ENCODE measurements around the gene BNIP3.
"Not testable (repeated sequence)": the region's sequence is repeated elsewhere in the genome, so short reads cannot be mapped to it uniquely, and the experiment has no call there.

BNIP3 gene

GRCh38 chr10:131977323-131978096 is 4.2 kb downstream of the BNIP3 start:
- DNase-seq (ENCODE audit: low spot score) = no peak

DNA sequence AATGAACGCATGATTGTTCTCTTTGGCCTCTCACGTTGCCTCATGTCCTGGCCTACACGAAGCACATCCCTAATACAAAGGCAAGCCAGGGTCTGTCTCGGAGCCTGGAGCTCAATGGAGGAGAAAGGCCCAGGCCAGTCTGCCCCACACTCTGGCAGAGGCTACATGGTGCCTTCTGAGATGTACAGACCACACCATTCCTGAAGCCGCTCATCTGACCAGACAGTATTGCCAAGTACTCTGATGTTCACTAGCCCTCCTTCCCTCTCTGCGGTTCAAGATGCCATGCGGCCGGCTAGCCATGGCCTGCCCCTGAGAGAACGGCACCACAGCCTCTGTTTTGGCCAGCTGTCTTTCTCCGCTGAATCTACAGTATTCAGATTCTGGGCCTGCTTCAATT is 5.9 kb downstream of the BNIP3 start:
- DNase-seq (ENCODE audit: low spot score) = no peak

GRCh38 chr10:131975003-131975402 is 6.7 kb downstream of the BNIP3 start:
- DNase-seq (ENCODE audit: low spot score) = no peak

GRCh38 chr10:131974034-131974817 is 7.5 kb downstream of the BNIP3 start:
- DNase-seq (ENCODE audit: low spot score) = no peak

GRCh38 chr10:131973160-131973951 is 8.4 kb downstream of the BNIP3 start:
- DNase-seq (ENCODE audit: low spot score) = no peak

- DNase-seq (ENCODE audit: low spot score) = peak; percentile 58
Measured at GRCh38 chr10:131972474-131973071, 9.2 kb downstream of the BNIP3 start.

DNA sequence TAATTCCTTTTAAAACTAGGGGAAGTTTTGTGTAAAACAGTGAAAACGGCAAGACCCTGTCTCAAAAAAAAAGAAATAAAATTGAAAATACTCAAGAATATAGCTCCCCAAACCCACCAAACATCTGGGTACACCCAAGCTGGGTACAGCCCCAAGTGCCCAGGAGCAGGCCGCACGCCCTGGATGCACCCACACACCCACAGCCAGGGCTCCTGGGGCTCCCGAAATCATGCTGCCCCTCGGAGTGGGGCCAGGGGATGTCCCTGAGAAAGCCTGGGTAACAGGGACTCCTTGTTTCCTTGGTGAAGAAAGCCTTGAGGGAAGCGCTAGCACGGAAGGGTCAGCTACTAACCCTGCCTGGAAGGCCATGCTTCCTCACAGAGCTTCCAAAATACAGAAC is 10.1 kb downstream of the BNIP3 start:
- no peak for DNase-seq (ENCODE audit: low spot score)

DNA sequence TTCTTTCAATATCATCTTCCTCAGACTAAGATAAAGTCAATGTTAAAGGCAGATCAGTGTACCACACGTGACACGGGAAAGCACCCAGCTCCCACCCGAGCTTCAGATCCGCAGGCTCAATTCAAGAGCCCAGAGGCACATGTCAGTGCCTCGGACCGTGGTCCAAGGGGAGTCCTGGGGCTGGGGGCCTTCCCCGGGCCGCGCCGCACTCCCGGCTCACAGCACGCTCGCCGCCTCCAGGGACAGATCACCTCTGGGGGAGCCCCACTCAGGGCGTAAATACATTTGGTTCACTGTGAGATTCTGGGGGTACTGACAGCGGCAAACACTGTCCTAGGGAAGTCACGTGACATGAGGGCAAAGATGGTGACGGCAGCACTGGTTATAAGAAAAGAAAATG is 10.8 kb downstream of the BNIP3 start:
- DNase-seq (ENCODE audit: low spot score) = no peak

DNA sequence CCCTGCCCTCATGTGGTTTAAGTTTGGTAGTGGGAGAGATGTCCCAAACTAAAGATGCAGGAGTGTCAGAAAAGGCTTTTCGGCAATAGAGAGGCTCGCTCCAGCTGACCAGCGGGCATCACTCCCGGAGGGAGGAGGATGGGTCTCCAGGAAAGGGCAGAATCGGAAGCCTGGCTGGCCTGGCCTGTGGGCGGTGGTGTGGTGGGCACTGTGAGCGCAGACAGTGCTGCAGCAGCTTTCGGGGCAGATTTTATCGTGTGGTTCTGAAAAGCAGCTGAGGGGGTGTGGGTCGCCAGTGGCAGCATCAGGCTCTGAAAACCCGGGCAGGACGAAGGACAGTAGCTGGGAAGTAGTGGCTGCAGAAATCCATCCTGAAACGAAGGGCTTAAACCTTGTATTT is 12.8 kb downstream of the BNIP3 start:
- no peak for DNase-seq (ENCODE audit: low spot score)

GRCh38 chr10:131964298-131964697 is 17.4 kb downstream of the BNIP3 start:
- DNase-seq (ENCODE audit: low spot score) = no peak

- DNase-seq (ENCODE audit: low spot score) = no peak
Measured at GRCh38 chr10:131963811-131964210, 17.9 kb downstream of the BNIP3 start.

- no peak for DNase-seq (ENCODE audit: low spot score)
Measured at GRCh38 chr10:131963350-131963749, 18.4 kb downstream of the BNIP3 start.

GRCh38 chr10:131961777-131962662 is 19.7 kb downstream of the BNIP3 start:
- no peak for DNase-seq (ENCODE audit: low spot score)

DNA sequence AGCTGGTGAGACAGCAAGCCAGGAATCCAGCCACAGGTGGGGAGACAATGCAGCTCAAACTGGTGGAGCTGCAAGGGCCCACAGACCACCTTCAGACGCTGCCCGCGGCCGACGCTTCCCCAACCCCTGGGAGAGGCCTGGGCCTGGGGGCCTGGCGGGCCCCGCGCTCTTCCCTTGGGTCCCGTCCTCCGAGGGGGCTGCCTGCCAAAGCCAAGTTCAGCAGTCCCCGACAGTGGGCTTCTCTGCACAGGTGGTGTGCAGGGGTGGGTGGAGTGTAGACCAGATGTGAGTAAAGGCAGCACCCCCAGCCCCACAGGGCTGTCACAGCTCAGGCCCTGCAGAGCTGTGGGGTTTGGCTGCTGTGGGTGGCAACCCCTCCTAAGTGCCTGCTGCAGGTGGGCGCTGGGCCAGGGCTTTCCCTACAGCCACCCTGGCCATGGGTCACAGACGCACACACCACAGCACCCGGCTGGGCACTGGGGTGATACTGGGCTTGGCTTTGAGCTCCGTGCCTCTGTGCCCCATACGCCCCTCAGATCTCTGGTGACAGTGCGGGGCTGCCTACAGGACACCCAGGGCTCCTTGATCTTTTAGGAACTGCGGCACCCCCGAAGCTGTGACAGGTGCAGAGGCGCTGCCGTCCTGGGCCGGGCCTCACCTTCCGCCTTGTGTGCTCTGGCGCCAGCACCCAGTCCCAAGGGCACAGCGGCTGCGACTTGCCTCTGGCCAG is 20.5 kb downstream of the BNIP3 start:
- no peak for DNase-seq (ENCODE audit: low spot score)

GRCh38 chr10:131960631-131961046 is 21.1 kb downstream of the BNIP3 start:
- no peak for DNase-seq (ENCODE audit: low spot score)

GRCh38 chr10:131959841-131960240 is 21.9 kb downstream of the BNIP3 start:
- no peak for DNase-seq (ENCODE audit: low spot score)

- no peak for DNase-seq (ENCODE audit: low spot score)
Measured at GRCh38 chr10:131955591-131956340, 26.0 kb downstream of the BNIP3 start.

- no peak for DNase-seq (ENCODE audit: low spot score)
Measured at GRCh38 chr10:131954356-131954965, 27.3 kb downstream of the BNIP3 start.

DNA sequence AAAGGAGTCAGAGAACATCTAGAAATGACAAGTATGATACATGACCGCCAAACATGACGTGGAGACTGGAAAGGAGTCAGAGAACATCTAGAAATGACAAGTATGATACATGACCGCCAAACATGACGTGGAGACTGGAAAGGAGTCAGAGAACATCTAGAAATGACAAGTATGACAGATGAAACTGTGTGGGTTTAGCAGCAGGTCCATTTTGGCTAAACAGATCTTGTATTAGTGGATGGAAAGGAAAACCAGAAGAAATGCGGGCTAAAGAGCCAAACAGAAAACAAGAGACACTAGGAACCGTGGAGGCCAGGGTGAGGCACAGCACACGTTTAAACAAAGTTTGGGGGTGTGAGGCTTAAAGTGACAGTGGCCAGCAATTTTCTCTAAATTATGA is 31.8 kb downstream of the BNIP3 start:
- not testable (repeated sequence) for DNase-seq (ENCODE audit: low spot score)
